GM23338 (cell line): Measurements from ENCODE around the gene HSH2D. TPM values are rescaled to one million over a fixed set of nuclear protein-coding genes. Genes with fewer than 3 reads are reported as not detected.

ENCODE experiments used
- ATAC-seq: fragments of 200-7000 bp; cut with Tn5 transposase; 3 replicates; pipeline ENCODE4 v1.9.1; 2020
- DNase-seq: peaks from one replicate; pipeline ENCODE4 v3.0.0-alpha.2; 2015; ENCODE audit warnings: low spot score
- H2AFZ ChIP-seq: fragments of 200-600 bp; sonication (generic); 2 replicates; pipeline ENCODE4 v1.8.0; 2016; ENCODE audit warnings: antibody characterized with exemption, mild to moderate bottlenecking, moderate library complexity
- H3F3A ChIP-seq: fragments of 200-600 bp; sonication (generic); replicated peaks from 2 replicates; pipeline ENCODE4 v1.8.0; 2017; ENCODE audit warnings: antibody characterized with exemption, mixed run types, low read depth
- H3K27ac ChIP-seq: fragments of 200-600 bp; sonication (generic); 2 replicates; pipeline ENCODE4 v1.6.1; 2016; ENCODE audit warnings: low read depth
- H3K27me3 ChIP-seq: fragments of 200-600 bp; sonication (generic); 2 replicates; pipeline ENCODE4 v1.8.0; 2016; ENCODE audit warnings: mild to moderate bottlenecking, mixed run types, moderate library complexity; ENCODE audit not compliant: insufficient read depth
- H3K36me3 ChIP-seq: fragments of 200-600 bp; sonication (generic); 2 replicates; pipeline ENCODE4 v1.8.0; 2016; ENCODE audit warnings: mild to moderate bottlenecking; ENCODE audit not compliant: insufficient read depth
- H3K4me1 ChIP-seq: fragments of 200-600 bp; sonication (generic); 2 replicates; pipeline ENCODE4 v1.8.0; 2016; ENCODE audit warnings: mild to moderate bottlenecking, moderate library complexity; ENCODE audit not compliant: insufficient read depth
- H3K4me2 ChIP-seq: fragments of 200-600 bp; sonication (generic); 2 replicates; pipeline ENCODE4 v1.7.1; 2017; ENCODE audit warnings: mixed run types
- H3K4me3 ChIP-seq: fragments of 200-600 bp; sonication (generic); 2 replicates; pipeline ENCODE4 v1.6.1; 2016; ENCODE audit warnings: mixed run types
- H3K79me2 ChIP-seq: fragments of 200-600 bp; sonication (generic); replicated peaks from 2 replicates; pipeline ENCODE4 v1.8.0; 2017; ENCODE audit warnings: mild to moderate bottlenecking; ENCODE audit not compliant: insufficient read depth
- H3K9me2 ChIP-seq: fragments of 200-600 bp; sonication (generic); 2 replicates; pipeline ENCODE4 v1.8.0; 2017; ENCODE audit not compliant: insufficient read depth
- H4K20me1 ChIP-seq: fragments of 200-600 bp; sonication (generic); replicated peaks from 2 replicates; pipeline ENCODE4 v1.8.0; 2017; ENCODE audit warnings: mild to moderate bottlenecking; ENCODE audit not compliant: insufficient read depth
- H3K27ac Mint-ChIP-seq: 2 replicates; pipeline ENCODE4 v1.8.0; 2020; ENCODE audit warnings: inconsistent platforms, mild to moderate bottlenecking, moderate library complexity, mixed read lengths
- H3K27me3 Mint-ChIP-seq: 3 replicates; pipeline ENCODE4 v1.8.0; 2022; ENCODE audit warnings: low read depth, mild to moderate bottlenecking, moderate library complexity, mixed read lengths, inconsistent platforms; ENCODE audit not compliant: insufficient read depth, poor library complexity
- H3K36me3 Mint-ChIP-seq: 3 replicates; pipeline ENCODE4 v1.8.0; 2021; ENCODE audit warnings: low read depth, mild to moderate bottlenecking, inconsistent platforms, moderate library complexity, mixed read lengths
- H3K4me1 Mint-ChIP-seq: 3 replicates; pipeline ENCODE4 v1.8.0; 2020; ENCODE audit warnings: mild to moderate bottlenecking, inconsistent platforms, mixed read lengths
- H3K4me3 Mint-ChIP-seq: 3 replicates; pipeline ENCODE4 v1.8.0; 2021; ENCODE audit warnings: moderate library complexity, mild to moderate bottlenecking, inconsistent platforms, mixed read lengths
- H3K9me3 Mint-ChIP-seq: 3 replicates; pipeline ENCODE4 v1.8.0; 2020; ENCODE audit warnings: moderate library complexity, mild to moderate bottlenecking, inconsistent platforms, mixed read lengths
- EZH2 ChIP-seq: fragments of 200-600 bp; sonication (generic); IDR thresholded peaks from one replicate; pipeline ENCODE4 v1.8.0; 2017; ENCODE audit warnings: antibody characterized with exemption, mild to moderate bottlenecking, low read depth; ENCODE audit not compliant: unreplicated experiment
- EZH2phosphoT487 ChIP-seq: fragments of 200-600 bp; sonication (generic); IDR thresholded peaks from one replicate; pipeline ENCODE4 v1.8.1; 2018; ENCODE audit warnings: antibody characterized with exemption; ENCODE audit not compliant: unreplicated experiment
- STAT1 ChIP-seq: IDR thresholded peaks from one replicate; pipeline ENCODE4 v1.6.1; 2016; ENCODE audit warnings: antibody characterized with exemption; ENCODE audit not compliant: unreplicated experiment
- ZNF114 ChIP-seq: fragments of 250-450 bp; sonication (Bioruptor Pico); IDR thresholded peaks from 2 replicates; pipeline ENCODE4 v1.5.0; 2020; ENCODE audit warnings: mild to moderate bottlenecking, moderate library complexity
- ZNF331 ChIP-seq: fragments of 250-450 bp; sonication (Bioruptor Pico); IDR thresholded peaks from 2 replicates; pipeline ENCODE4 v1.5.0; 2020; ENCODE audit warnings: low read depth, mild to moderate bottlenecking, moderate library complexity
- polyA plus RNA-seq: library from polyadenylated mRNA; unstranded; fragments of >200 nt; fragmentation: Nextera tagmentation; extraction: Ambion mirVana; gene quantifications from 2 replicates; pipeline ENCODE4 v1.2.1, GENCODE V29; 2016
- total RNA-seq: library from RNA; depleted of rRNA; stranded (reverse); fragments of >200 nt; shearing (Covaris generic); gene quantifications from 2 replicates; pipeline ENCODE4 v1.2.3, GENCODE V29; 2014
- TF ChIP-seq, protein P1 (sequence below), 2 experiments: fragments of 200-600 bp in 1 of 2; sonication (generic) in 1 of 2; conservative IDR thresholded peaks; 2 replicates each; pipeline versions ENCODE4 v1.5.1 to v1.6.1; 2016 to 2017; ENCODE audit warnings: antibody characterized with exemption in 2 of 2, low read depth in 2 of 2, mild to moderate bottlenecking in 2 of 2, moderate library complexity in 1 of 2
- TF ChIP-seq, protein P2 (sequence below): fragments of 250-450 bp; sonication (Bioruptor Pico); IDR thresholded peaks from 2 replicates; pipeline ENCODE4 v1.5.0; 2020; ENCODE audit warnings: mild to moderate bottlenecking, moderate library complexity

The HSH2D gene
- total and polyA plus RNA-seq, 2 experiments from 2014 or later: 0.81 to 1.4 TPM

GRCh38 chr19:16205205-16206045, 61.9 kb downstream of the HSH2D start:
- H3K79me2 ChIP-seq: no peaks in the 10 kb centered on the region
- no peaks in the 10 kb centered on the region for H3K4me1 ChIP-seq
- Mint-ChIP-seq H3K36me3 (peaks cover 3% of the 10 kb centered on the region; the same call in 2 of the 3 replicates), H3K27ac (no peak overlapping the region), H3K9me3 (no peaks in the 10 kb centered on the region), H3K27me3 (peaks cover 4% of the 10 kb centered on the region), H3K4me3 (no peak overlapping the region), H3K4me1 (no peaks in the 10 kb centered on the region)
- H4K20me1 ChIP-seq: no peaks in the 10 kb centered on the region; the same call in 1 of the 2 replicates
- no peak for ATAC-seq
- H3K4me3 ChIP-seq: no peak overlapping the region
- no peak overlapping the region for H2AFZ ChIP-seq
- H3K27me3 ChIP-seq: no peaks in the 10 kb centered on the region
- no peaks in the 10 kb centered on the region for H3K9me2 ChIP-seq
- no peak for DNase-seq
- no peak overlapping the region for H3K27ac ChIP-seq
- no peak overlapping the region for H3K4me2 ChIP-seq
- TF ChIP-seq EZH2phosphoT487: no peak
- no peak for TF ChIP-seq EZH2
- TF ChIP-seq STAT1: no peak
- TF ChIP-seq, protein P1, sequence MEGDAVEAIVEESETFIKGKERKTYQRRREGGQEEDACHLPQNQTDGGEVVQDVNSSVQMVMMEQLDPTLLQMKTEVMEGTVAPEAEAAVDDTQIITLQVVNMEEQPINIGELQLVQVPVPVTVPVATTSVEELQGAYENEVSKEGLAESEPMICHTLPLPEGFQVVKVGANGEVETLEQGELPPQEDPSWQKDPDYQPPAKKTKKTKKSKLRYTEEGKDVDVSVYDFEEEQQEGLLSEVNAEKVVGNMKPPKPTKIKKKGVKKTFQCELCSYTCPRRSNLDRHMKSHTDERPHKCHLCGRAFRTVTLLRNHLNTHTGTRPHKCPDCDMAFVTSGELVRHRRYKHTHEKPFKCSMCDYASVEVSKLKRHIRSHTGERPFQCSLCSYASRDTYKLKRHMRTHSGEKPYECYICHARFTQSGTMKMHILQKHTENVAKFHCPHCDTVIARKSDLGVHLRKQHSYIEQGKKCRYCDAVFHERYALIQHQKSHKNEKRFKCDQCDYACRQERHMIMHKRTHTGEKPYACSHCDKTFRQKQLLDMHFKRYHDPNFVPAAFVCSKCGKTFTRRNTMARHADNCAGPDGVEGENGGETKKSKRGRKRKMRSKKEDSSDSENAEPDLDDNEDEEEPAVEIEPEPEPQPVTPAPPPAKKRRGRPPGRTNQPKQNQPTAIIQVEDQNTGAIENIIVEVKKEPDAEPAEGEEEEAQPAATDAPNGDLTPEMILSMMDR (conservative IDR thresholded peaks at IDR 0.05; ENCODE audit: low read depth in 2 of 2): no peak
- TF ChIP-seq, protein P2, sequence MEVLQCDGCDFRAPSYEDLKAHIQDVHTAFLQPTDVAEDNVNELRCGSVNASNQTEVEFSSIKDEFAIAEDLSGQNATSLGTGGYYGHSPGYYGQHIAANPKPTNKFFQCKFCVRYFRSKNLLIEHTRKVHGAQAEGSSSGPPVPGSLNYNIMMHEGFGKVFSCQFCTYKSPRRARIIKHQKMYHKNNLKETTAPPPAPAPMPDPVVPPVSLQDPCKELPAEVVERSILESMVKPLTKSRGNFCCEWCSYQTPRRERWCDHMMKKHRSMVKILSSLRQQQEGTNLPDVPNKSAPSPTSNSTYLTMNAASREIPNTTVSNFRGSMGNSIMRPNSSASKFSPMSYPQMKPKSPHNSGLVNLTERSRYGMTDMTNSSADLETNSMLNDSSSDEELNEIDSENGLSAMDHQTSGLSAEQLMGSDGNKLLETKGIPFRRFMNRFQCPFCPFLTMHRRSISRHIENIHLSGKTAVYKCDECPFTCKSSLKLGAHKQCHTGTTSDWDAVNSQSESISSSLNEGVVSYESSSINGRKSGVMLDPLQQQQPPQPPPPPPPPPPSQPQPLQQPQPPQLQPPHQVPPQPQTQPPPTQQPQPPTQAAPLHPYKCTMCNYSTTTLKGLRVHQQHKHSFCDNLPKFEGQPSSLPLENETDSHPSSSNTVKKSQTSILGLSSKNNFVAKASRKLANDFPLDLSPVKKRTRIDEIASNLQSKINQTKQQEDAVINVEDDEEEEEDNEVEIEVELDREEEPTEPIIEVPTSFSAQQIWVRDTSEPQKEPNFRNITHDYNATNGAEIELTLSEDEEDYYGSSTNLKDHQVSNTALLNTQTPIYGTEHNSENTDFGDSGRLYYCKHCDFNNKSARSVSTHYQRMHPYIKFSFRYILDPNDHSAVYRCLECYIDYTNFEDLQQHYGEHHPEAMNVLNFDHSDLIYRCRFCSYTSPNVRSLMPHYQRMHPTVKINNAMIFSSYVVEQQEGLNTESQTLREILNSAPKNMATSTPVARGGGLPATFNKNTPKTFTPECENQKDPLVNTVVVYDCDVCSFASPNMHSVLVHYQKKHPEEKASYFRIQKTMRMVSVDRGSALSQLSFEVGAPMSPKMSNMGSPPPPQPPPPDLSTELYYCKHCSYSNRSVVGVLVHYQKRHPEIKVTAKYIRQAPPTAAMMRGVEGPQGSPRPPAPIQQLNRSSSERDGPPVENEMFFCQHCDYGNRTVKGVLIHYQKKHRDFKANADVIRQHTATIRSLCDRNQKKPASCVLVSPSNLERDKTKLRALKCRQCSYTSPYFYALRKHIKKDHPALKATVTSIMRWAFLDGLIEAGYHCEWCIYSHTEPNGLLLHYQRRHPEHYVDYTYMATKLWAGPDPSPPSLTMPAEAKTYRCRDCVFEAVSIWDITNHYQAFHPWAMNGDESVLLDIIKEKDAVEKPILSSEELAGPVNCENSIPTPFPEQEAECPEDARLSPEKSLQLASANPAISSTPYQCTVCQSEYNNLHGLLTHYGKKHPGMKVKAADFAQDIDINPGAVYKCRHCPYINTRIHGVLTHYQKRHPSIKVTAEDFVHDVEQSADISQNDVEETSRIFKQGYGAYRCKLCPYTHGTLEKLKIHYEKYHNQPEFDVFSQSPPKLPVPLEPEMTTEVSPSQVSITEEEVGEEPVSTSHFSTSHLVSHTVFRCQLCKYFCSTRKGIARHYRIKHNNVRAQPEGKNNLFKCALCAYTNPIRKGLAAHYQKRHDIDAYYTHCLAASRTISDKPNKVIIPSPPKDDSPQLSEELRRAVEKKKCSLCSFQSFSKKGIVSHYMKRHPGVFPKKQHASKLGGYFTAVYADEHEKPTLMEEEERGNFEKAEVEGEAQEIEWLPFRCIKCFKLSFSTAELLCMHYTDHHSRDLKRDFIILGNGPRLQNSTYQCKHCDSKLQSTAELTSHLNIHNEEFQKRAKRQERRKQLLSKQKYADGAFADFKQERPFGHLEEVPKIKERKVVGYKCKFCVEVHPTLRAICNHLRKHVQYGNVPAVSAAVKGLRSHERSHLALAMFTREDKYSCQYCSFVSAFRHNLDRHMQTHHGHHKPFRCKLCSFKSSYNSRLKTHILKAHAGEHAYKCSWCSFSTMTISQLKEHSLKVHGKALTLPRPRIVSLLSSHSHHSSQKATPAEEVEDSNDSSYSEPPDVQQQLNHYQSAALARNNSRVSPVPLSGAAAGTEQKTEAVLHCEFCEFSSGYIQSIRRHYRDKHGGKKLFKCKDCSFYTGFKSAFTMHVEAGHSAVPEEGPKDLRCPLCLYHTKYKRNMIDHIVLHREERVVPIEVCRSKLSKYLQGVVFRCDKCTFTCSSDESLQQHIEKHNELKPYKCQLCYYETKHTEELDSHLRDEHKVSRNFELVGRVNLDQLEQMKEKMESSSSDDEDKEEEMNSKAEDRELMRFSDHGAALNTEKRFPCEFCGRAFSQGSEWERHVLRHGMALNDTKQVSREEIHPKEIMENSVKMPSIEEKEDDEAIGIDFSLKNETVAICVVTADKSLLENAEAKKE (CRISPR knock-in tag): no peak
- no peak for TF ChIP-seq ZNF331 (CRISPR knock-in tag)
- no peak for TF ChIP-seq ZNF114 (CRISPR knock-in tag)
- H3K36me3 ChIP-seq: no peaks in the 10 kb centered on the region
- H3F3A ChIP-seq: no peaks in the 10 kb centered on the region
